Measurements from ENCODE around the gene RPL26.
"Not testable (repeated sequence)": the region's sequence is repeated elsewhere in the genome, so short reads cannot be mapped to it uniquely, and the experiment has no call there.

The RPL26 gene
- total RNA-seq, result 95.8 to 119 reads per million in 2 donors

DNA sequence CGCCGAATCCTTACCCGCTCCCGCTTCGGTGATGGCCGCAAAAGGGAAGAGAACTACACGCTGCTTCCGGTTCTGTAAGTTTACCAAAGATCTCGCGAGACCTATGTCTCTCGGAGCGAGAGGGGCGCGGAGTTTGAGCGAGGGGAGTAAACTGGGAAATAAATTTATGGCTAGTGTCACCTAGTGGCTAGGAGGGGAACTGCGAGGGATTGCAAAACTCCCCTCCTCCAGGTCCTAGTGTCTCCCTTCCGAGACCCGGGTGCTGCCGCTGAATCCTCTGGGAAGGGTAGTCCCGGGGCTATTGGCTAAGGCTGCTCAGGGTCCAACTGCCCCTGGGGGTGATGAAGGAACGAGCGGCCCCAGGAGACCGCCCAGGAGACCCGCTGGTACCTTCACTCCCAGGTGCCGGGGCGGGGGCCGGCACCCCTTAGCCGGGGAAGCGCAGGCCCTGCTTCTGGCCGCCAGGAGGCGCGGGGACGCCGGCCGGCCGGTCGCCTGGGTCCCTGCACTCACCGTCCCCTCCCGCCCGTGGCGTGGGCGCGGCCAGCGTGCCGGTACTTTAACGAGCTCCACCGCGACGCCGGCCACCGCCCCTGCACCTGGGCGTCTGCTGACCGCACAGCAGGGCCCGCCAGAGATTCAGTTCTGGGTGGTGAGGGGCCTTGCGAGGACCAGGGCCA is at the start of gene RPL26:
TSS of gene RPL26 (minus strand) at position 51 of the 680 bp plus-strand sequence. CDS start 883 bp downstream, outside the sequence.
- DNase-seq, result peak; percentile 75 to 98 (median 91)

- no peak for DNase-seq
Measured at GRCh38 chr17:8430966-8431365, 48.0 kb upstream of the RPL26 start.

DNA sequence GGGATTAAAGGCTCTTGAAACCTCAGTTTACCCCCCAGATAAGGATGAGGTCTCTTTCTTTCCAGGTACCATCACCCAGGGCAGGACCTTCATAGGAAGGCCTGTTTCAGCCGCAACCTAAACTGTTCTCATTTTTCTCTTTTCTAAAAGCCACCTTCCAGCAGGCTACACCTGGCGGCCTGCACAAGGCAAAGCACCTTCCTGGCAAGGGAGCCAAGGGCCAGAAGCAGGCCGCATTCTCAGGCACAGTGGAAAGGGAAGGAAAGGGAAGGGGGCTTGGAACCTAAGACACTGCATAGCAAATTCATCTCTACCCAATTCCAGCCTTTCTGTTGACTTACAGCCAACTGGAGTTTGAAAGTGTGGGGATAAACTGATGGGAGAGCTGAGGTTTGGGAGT is 43.8 kb upstream of the RPL26 start:
- DNase-seq, result no peak

GRCh38 chr17:8426094-8426720 is 43.2 kb upstream of the RPL26 start:
- DNase-seq, result no peak

DNA sequence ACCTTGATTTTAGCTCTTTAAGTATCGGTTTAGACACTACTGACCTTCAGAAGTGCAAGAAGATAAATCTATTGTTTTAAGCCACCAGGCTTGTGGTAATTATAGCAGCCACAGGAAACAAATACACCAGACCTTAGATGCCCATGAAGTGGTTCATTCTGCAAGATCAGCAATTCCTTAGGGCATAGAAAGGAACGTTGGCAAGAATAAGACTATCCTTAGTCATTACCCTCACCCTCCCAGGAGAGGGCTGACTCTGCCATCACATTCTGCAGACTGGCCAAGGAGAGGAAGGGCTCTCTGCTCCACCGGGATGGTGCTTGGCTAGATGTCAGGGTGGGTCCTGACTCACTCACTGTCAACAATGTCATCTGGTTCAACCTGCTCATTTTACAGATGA is 38.6 kb upstream of the RPL26 start:
- DNase-seq, result no peak

- DNase-seq, result no peak
Measured at GRCh38 chr17:8420041-8420934, 37.3 kb upstream of the RPL26 start.

DNA sequence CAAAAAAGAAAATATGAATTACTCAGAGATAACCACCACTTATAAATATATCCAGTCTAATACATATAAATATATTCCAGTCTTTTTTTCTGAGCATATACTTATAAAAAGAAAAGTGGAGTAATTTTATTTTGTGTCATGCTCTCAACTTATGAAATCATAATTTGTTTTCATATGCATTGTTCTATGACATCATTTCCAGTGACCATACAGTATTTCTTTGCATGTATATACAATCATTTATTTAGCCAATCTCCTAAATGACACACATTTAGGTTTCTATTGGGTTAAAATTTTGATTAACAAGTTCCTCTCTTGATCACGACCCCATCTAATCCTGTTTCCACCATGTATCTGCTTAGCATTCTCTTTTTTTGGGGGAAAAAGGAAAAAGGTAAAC is 36.3 kb upstream of the RPL26 start:
- DNase-seq, result no peak

DNA sequence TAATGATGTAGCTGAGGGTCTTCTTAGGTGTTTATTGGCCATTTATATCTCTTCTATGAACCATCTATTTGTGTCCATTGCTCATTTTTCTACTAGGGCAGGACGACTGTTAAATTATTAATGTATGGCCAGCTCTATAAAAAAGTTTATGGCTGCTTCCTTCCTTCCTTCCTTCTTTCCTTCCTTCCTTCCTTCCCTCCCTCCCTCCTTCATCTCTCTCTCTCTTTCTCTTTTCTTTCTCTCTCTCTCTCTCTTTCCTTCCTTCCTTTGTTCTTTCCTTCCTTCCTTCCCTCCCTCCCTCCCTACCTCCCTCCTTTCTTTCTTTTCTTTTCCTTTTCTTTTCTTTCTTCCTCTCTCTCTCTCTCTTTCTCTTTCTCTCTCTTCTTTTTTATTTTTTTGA is 35.5 kb upstream of the RPL26 start:
- DNase-seq, result no peak

DNA sequence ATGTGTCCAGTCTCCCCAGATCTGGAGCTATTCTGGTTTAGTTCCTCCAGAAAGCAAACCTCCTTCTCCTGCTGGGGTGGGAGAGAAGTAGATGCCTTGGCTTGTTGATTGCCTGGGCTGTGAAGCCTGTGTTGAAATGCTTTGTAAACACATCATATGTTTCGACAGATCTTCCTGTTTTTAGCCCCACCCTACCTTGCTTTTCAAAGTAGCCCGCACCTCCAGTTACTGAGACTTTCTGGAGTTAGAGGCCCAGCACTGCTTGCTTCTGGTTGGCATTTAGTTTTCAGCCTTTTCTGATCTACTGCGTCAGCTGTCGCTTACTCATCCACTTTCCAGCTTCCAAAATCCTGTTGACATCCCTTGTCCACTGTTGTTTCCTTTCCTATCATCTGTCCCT is 34.8 kb upstream of the RPL26 start:
- DNase-seq, result no peak

DNA sequence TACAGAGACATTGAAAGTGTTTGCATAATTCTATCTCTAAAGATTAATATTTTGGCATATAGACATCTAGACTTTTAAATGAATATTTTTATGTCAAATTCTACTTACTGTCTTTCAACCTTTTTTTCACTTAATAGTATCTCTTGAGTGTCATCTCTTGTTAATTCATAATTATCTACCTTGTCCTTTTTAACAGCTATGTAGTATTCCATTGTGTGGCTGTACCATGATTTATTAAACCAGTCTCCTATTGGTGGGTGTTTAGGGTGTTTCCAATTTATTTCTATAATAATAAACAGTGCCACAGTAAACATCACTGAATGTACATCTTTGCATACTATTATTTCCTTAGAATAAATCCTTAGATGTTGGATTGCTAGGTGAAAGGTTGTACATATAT is 30.9 kb upstream of the RPL26 start:
- DNase-seq, result no peak

DNA sequence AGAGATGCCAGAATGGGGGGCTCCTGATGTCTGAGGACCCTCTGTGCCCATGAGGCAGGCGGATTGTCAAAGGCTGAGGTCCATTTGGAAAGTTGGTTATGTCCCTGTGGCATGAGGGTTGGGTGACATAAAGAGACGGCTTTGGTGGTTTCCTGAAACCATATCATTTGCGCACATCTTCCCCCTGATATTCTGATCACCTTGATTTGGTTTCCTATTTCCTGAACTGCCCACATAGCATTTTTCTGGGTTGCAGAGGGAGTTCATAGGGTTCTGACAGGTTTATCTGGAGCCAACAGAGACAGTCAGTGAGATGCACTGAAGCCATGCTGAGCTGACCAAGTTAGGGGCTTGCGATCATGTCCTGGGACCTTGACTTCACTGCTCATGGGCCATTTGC is 30.3 kb upstream of the RPL26 start:
- DNase-seq, result peak in 1 of 5 experiments; percentile 21

DNA sequence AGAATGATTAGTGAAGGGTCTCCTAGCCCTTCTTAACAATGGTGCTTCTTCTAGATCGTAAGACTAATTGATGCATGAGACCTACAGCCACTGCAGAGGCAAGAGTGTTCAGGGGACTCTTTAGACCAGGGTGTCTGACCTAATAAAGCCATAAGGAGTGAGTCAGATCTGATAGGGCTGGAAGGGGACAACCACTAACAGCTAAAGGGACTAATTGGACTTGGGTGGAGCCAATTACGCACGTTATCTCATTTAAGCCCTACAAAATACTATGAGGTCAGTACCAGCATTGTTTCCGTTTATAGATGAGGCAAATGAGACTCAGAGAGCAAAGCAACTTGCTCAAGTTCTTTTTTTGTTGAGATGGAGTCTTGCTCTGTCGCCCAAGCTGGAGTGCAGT is 29.1 kb upstream of the RPL26 start:
- DNase-seq, result no peak

- DNase-seq, result no peak
Measured at GRCh38 chr17:8410883-8411238, 27.9 kb upstream of the RPL26 start.

- DNase-seq, result peak; percentile 49 to 74 (median 65)
Measured at GRCh38 chr17:8409966-8410882, 27.2 kb upstream of the RPL26 start.

GRCh38 chr17:8408371-8408770 is 25.4 kb upstream of the RPL26 start:
- no peak for DNase-seq

DNA sequence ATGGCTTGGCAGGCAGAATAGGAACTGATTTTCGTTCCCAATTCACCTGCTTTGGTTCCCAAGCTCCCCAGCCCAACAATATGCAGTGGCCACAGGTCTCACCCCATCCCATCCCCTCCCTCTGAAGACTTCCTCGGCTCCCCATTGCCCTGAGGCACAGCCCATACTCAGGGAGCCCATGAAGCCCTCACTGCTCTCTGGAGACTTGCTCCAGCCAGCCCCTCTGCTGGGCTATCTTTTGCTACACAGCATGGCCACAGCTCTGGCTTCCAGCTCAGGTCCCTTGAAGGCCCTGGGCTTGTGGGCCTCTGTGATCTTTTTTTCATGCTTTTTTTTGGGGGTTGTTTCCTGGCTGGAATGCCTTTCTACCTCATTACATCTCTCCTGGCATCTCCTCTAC is 23.2 kb upstream of the RPL26 start:
- DNase-seq, result no peak

DNA sequence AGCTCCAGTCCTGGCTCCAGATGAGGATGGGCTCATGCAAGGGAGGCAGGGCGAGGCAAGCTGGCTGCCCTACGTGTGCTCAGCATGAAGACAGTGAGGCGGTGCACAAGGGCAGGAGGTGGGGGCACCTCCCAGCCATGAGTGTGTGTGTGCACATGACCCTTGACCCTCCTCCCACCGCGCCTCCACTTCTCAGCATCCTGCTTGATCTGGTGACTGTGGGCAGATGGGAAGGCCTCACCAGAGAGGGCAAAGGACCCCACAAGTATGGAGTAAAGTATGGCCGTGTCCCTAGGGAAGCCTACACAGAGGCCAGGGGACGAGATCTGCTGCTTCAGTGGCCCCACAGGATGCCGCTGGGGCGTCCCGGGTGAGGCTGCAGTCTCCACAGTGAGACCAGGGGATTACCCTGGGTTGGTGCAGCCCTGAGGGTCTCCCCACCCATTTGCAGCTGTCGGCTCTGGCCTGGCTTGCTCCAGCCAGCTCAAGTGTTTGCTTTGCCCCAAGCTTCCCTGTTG is 22.6 kb upstream of the RPL26 start:
- no peak for DNase-seq

DNA sequence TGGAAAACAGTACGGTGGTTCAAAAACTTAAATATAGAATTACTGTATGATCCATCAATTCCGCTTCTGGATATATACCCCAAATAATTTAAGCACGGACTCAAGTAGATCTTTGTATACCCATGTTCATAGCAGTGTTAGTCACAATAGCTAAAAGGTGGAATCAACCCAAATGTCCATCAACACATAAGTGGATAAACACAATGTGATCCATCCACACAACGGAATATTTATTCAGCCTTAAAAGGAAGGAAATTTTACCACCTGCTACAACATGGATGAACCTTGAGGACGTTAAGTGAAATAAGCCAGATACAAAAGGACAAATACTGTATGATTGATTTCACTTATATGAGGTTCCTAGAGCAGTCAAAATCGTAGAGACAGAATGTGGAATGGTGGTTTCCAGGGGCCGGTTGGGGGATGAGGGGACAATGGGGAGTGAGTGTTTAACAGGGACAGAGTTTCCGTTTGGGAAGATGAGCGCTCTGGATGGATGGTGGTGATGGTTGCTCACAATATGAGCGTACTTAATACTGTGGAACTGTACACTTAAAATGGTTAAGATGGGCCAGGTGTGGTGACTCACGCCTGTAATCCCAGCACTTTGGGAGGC is 20.0 kb upstream of the RPL26 start:
- DNase-seq, result no peak

GRCh38 chr17:8401107-8401506 is 18.1 kb upstream of the RPL26 start:
- no peak for DNase-seq

DNA sequence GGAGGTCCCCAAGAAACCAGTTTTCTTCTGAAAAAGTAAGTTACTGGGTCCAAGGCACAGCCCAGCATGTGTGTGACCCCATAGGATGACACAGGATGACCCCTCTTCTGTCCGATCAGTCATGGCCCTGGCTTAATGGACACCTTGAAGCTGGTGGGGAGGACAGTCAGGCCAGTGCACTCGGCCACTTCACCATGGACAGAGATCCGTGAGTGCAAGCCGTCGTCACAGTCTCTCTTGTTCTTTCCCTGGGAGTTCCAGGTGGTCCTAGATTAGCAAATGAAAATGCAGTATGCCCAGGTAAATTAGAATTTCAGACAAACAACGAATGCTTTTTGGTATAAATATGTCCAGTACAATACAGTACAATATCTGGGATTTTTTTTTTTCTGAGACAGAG is 16.0 kb upstream of the RPL26 start:
- no peak for DNase-seq

DNA sequence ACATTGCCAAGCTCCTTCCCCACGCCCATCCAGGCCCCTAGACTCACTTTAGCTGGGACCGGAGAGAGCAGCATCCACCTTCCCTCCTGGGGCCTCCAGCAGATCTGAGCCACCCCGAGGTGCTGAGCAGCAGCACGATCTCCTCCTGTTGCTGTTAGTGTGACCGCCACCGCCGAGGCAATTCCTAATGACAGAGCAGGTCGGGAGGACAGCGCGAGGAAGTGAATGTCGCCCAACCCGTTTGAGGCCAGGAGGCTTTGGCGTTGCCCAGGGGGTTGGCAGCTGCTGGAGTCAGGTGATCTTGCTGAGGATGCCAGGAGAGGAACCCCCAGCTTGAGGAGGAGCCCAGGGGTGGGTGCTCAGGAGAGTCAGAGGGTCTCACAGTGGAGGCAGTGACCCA is 14.6 kb upstream of the RPL26 start, which contains the start of gene RNF222:
TSS of gene RNF222 (minus strand) at position 192 of the 400 bp plus-strand sequence. CDS start 4,366 bp downstream, outside the sequence.
- no peak for DNase-seq

GRCh38 chr17:8394497-8394896 is 11.5 kb upstream of the RPL26 start:
- DNase-seq, result not testable (repeated sequence)
